Activated naive CD4-positive, alpha-beta T cell treated with anti-CD3 and anti-CD28 coated beads, Interleukin-2, amount 50 U/mL, for 16 hours (primary cell): ENCODE data around the gene PIK3R3.

Experiments used
- DNase-seq: peaks from one replicate; pipeline ENCODE4 v3.0.0-alpha.2; 2020

The PIK3R3 gene

GRCh38 chr1:46132529-46133180 is at the start of gene PIK3R3:
PIK3R3 (minus strand) TSS chr1:46132629; CDS start chr1:46131952, 677 bp downstream.
- peak; percentile 85 for DNase-seq

DNA sequence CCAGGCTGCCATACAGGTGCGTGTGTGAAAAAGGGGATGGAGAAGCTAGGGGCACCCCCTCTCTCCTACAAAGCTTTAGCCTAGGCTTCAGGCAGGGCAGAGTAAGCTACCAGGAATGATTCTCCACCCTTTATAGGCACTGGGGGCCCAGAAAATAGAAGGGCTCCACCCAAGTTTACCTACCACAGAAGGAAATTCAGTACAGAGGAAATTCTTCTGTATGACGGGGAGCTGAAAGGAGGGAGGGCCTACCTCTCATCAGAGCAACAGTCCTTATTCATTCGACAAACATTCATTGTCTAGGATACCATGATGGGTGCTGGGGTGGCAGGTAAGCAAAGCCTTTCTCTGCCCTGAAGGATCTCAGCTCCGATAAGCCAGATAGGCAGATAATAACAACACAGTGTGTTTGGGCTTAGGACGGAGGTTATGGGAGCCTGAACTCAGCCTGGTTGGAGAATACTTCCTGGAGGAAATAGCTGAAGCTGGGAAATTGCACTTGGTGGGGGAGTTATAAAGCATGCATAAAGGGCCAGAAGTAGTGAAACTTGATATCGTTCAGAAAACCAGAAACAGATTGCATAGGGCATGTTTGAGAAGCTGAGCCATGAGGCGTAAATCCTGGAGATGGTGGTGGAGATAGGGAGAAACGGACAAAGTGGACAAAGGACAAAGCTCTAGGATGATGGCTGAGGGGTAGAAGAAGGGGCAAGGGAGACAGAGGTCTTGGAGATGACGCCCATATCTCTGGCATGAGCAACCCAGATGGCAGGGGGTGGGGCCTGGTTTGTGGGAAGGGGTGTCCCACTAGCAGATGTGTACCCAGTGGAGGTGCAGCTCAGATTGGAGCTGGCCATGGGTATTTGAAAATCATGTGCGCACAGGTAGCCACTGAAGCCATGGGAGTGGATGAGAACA is 49.2 kb upstream of the PIK3R3 start:
- DNase-seq = no peak

DNA sequence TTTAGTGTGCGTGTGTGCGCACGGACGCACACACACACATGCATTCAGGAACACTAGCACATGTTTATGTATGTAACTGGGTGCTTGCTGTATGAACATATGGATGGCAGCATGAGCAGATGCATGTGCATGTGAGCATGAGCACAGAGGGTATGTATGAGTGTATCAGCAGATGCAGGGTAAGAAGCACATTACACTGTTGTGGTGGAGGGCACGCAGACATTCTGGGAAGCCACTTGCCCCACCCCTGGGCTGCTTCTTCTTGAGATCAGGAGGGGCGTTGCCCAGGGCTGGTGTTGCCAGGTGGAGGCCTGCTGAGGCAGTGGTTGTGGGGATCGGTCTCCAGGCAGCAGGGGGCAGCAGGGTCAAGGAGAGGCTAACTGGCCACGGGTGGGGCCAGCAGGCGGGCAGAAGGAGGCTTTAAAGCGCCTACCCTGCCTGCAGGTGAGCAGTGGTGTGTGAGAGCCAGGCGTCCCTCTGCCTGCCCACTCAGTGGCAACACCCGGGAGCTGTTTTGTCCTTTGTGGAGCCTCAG is 47.7 kb upstream of the PIK3R3 start:
- no peak for DNase-seq

GRCh38 chr1:46179138-46180081 is 47.0 kb upstream of the PIK3R3 start:
- DNase-seq = peak; percentile 59

DNA sequence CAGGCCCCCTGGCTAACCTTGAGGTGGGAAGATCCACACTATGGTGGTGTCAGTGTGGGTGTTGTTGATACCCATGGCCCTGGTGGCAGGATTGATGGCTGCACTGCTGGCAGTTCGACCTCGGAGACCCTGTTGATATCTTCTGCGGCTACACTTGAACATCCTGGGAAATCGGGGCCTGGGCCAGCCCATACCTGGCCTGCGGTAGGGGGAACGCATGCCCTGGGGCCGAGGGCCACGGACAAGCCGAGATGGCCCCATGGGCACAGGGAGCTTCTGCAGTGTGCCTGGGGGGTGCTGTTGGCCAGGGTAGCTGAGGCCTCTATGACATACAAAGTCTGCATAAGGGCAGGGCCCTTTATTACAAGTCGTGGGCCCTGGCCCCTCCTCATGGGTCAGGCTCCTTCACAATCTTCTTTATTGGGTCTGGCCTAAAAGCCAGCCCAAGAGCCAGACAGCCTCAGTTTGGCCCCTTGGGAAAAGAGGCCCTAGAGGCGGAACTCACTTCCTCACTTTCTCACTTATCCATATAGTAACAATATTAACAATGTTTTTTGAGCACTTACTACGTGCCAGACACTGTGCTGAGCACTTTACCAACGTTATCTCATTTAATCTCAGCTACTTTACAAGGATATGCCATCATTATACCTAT is 43.9 kb upstream of the PIK3R3 start, which contains the start of gene P3R3URF:
Gene P3R3URF, minus strand, starts transcription at position 278 of the 655 bp plus-strand sequence. Its CDS starts 17 bp downstream, at position 261.
- no peak for DNase-seq

- DNase-seq = no peak
Observed at GRCh38 chr1:46175243-46175642, 42.8 kb upstream of the PIK3R3 start.

DNA sequence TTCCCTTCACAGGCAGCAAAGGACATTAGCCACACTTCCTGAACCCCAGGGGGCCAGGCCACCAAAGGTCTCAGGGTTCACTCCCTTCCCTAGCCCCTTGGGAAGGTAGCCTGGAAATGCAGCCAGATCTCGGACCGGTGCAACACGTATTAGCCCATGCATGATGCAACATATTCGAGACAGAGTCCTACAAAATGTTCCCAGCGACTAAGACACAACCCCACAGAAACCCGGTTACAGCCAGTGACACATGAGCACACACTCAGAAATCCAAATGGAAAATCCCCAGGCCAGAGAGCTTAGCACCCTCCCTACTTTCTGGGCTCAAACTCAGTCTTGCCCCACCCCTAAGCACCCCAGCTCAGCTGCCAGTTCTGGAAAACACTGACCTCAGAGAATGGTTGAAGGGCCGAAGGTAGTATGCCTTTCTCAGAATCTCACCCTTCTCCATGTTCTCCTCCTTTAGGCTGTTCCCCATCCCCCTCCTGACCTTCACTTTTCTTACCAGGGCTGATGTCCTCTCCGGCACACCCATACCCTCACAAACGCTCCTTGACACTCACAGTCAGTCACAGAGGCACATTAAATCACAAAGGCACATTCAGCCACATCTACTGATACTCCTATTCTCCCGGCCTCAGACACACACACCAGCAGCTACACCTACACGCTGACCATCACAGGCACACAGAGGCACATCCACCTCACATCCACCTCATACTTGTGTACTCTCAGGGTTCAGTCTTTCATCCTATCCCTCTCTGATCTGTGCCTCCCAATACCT is 42.2 kb upstream of the PIK3R3 start, which contains the start of gene TSPAN1:
Gene TSPAN1, plus strand, starts transcription at position 640 of the 784 bp plus-strand sequence. CDS start 6,021 bp downstream, outside the sequence.
- no peak for DNase-seq

DNA sequence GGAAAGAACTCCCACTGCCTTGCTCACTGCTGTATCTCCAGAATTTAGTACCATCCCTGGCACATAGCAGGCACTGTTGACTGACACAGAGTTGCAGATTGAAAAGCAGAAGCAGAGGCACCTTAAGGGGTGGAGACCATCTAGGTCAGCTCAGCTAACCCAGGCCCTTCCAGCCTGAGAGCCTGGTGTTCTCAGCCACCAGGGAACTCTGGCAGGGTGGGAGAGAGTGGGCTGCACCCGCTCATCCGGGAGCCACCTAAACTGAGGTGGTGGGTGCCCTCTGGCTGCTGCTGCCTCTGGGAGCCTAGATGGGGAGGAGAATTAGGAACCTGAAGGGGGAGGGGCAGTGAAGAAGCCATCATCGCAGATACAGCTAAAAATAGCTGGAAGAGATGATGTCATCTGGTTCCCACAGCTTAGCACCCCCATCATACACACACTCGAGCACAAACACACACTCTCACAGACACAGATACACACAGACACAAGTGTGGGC is 41.0 kb upstream of the PIK3R3 start:
- DNase-seq = no peak

GRCh38 chr1:46172321-46172720 is 39.9 kb upstream of the PIK3R3 start:
- DNase-seq = no peak

- DNase-seq = no peak
Observed at GRCh38 chr1:46171871-46172270, 39.4 kb upstream of the PIK3R3 start.

GRCh38 chr1:46171351-46171750 is 38.9 kb upstream of the PIK3R3 start:
- DNase-seq = no peak

DNA sequence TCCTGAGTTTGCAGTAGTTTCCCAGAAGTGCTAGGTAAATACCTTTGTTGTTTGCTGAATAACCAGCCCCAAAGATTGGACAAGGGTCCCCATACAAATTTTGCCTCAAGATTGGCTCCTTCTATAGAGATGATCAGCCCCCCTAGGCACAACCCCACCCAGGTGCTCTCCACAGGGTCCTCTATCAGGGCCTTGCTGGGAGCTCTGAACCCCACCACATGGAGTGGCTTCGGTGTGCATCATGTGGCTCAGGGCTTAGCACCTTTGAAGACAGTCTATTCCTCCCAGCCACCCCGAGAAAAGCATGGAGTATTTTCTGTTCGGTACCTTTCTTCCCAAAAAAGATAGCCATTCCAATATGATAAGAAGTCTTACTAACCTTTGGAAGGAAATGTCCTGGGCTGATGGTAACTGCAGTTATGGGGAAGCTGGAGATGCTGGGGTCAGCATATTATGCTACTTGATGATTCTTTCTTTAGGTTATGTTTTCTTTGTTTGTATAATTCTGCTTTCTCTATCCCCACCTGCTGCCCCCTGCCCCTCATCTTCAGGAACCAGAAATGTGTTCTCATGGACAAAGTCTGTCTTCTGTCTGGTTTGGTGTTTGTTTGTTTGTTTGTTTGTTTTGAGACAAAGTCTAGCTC is 37.5 kb upstream of the PIK3R3 start:
- no peak for DNase-seq

GRCh38 chr1:46168477-46168876 is 36.0 kb upstream of the PIK3R3 start:
- DNase-seq = no peak

- peak; percentile 51 for DNase-seq
Observed at GRCh38 chr1:46166521-46167462, 34.4 kb upstream of the PIK3R3 start.

DNA sequence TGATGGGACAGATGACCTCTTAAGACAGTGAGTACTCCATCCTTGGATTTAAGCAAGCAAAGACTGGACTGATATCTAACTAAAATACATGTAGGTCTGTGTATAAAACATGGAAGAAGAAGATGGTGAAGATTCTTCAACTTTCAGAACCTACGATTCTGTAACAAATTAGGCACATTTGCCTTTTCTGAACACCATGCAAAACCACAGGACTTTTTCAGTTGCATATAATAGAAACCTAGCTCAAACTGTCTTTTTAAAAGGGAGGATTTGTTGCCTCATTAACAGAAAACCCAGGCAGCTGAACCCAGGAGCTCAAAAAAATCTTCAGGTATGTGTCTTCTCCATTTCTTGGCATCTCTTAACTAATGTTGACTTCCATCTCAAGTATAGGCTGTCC is 27.8 kb upstream of the PIK3R3 start:
- DNase-seq = no peak

DNA sequence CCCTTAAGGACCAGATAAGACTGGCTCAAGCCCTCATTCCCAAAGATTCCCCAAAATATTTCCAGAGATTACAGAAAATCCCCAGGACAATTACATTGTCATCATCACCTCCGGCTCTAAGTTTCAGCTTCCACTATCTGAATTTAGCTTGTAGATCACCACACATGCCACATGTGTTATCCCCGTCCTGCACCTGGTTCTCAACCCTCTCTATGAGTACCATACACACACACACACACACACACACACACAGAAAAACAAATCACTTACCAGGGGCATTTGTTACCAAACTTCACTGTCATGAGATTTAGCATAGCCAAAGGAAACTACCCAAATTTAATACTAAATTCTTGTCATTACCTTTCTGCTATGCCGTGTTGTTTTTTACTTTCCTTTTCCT is 27.1 kb upstream of the PIK3R3 start:
- DNase-seq = no peak

DNA sequence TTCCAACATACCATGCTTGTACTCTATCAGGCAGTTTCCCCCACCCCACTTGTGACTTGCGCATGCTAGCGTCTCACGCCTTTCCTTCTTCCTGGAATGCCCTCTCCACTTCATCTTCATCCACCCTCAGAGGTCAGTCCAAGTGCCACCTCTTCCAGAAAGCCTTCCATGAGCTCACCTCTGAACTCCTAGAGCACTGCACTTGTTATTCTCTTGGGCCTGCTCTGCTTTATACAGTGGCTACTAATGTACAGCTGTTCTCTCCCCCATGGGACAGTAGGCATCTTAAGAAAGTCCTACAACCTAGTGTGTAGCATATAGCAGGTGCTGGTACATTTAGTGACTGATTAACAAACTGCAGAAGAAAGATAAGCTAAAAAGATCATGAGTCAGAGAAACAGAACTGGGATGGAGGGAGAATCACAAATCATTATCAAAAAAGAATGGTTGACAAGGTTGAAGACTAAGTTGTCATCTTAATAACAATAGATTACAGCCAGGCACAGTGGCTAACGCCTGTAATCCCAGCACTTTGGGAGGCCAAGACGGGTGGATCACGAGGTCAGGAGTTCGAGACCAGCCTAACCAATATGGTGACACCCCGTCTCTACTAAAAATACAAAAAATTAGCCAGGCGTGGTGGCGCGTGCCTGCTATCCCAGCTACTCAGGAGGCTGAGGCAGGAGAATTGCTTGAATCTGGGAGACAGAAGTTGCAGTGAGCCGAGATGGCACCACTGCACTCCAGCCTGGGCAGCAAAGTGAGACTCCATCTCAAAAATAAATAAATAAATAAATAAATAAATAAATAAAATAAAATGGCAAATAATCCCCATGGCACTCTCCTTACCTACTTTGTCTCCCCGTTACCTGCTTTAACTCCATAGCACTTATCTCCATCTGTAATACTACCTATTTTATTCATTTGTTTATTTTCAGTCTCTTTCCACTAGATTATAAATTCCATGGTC is 26.2 kb upstream of the PIK3R3 start:
- no peak for DNase-seq

- no peak for DNase-seq
Observed at GRCh38 chr1:46157916-46158311, 25.5 kb upstream of the PIK3R3 start.
